ENCODE data around the gene HMGXB3.

Gene HMGXB3

DNA sequence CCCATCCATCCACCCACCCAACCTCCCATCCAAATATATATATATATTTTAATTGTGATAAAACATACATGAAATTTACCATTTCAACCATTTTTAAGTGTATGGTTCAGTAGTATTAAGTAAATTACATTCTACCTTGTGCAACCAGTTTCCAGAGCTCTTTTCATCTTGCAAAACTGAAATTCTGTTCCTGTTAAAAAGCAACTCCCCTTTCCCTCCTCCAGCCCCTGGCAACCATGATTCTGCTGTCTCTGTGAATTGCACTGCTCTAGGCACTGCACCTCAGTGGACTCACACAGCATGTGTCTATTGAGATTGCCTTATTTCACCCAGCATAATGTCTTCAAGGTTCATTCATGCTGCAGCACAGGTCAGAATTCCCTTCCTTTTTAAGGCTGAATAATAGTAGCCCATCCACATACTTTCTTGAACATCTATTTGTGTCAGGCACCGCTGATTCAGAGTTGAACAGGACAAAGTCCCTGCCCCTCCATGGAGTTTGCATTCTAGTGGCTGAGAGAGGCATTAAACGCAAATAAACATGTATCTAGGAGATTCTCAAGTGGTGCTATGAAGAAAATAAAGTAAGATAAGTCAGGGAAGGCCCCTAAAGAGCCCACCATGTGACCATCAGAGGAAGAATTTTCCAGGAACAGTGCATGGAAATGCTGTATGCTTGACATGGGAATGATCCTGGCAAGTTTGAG lies 61.8 kb downstream of the HMGXB3 start:
- Mint-ChIP-seq H3K27ac (no peak overlapping the region), H3K9me3 (ENCODE audit: low read depth) (no peaks in the 10 kb centered on the region), H3K4me1 (ENCODE audit: low read depth) (peaks cover 3% of the 10 kb centered on the region), H3K36me3 (no peaks in the 10 kb centered on the region), H3K27me3 (peaks cover 1% of the 10 kb centered on the region), H3K4me3 (no peak overlapping the region)

GRCh38 chr5:150063638-150064037 lies 63.1 kb downstream of the HMGXB3 start:
- H3K27me3 Mint-ChIP-seq: peaks cover 1% of the 10 kb centered on the region
- H3K27ac Mint-ChIP-seq: no peak overlapping the region
- H3K4me1 Mint-ChIP-seq (ENCODE audit: low read depth): peaks cover 3% of the 10 kb centered on the region
- no peaks in the 10 kb centered on the region for H3K9me3 Mint-ChIP-seq (ENCODE audit: low read depth)
- no peaks in the 10 kb centered on the region for H3K36me3 Mint-ChIP-seq
- H3K4me3 Mint-ChIP-seq: no peak overlapping the region

DNA sequence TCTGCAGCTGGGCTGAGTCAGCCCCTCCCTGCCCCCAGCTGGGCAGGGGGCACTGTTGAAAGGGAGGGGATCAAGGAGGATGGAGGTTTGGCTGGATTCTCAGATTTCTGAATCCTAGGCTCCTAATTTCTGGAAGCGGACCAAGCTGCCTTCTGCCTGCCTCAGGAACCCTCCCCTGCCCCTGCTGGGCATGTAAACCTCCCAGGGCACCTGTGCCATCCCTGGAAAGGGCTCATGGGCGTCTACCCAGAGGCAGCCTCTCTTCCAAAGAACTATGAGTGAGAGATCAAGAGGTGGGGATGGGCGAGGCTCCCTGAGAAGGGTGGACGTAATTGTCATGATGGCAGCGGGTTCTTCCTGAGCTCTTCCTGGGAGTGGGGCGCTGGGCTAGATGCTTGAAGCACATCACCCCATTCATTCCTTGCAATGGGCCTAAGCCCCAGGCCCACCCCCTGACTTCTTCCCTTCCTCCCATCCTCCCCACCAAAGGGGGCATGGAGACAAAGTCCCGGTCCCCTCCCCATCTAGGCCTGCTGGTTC lies 64.2 kb downstream of the HMGXB3 start:
- H3K27me3 Mint-ChIP-seq: peaks cover 1% of the 10 kb centered on the region
- H3K27ac Mint-ChIP-seq: no peak overlapping the region
- peaks cover 3% of the 10 kb centered on the region for H3K4me1 Mint-ChIP-seq (ENCODE audit: low read depth)
- H3K9me3 Mint-ChIP-seq (ENCODE audit: low read depth): no peaks in the 10 kb centered on the region
- no peak overlapping the region for H3K4me3 Mint-ChIP-seq
- no peaks in the 10 kb centered on the region for H3K36me3 Mint-ChIP-seq

DNA sequence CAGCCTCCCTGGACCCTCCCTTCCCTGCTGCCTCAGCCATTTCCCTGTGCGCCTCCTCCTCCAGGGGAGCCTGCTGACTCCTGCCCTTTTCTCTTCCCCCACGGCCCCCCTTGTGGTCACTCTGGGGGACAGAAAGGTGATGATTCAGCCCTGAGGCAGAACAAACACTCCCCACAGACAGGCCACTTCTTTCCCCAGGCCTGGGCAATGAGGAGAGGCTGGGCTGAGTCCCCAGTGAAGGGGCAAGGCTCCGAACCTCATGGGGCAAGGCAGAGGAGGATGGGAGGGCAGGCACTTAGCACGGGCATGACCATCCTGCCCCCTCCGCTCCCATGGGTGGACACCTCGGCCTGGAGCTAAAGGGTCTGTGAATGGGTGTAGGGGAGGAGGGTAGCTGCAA lies 64.8 kb downstream of the HMGXB3 start:
- no peak overlapping the region for H3K27ac Mint-ChIP-seq
- H3K27me3 Mint-ChIP-seq: peaks cover 1% of the 10 kb centered on the region
- no peak overlapping the region for H3K4me3 Mint-ChIP-seq
- H3K36me3 Mint-ChIP-seq: no peaks in the 10 kb centered on the region
- peaks cover 3% of the 10 kb centered on the region for H3K4me1 Mint-ChIP-seq (ENCODE audit: low read depth)
- H3K9me3 Mint-ChIP-seq (ENCODE audit: low read depth): no peaks in the 10 kb centered on the region

GRCh38 chr5:150065886-150066285 lies 65.3 kb downstream of the HMGXB3 start:
- H3K36me3 Mint-ChIP-seq: no peaks in the 10 kb centered on the region
- H3K4me1 Mint-ChIP-seq (ENCODE audit: low read depth): peaks cover 3% of the 10 kb centered on the region
- peaks cover 1% of the 10 kb centered on the region for H3K27me3 Mint-ChIP-seq
- H3K27ac Mint-ChIP-seq: no peak overlapping the region
- no peaks in the 10 kb centered on the region for H3K9me3 Mint-ChIP-seq (ENCODE audit: low read depth)
- H3K4me3 Mint-ChIP-seq: no peak overlapping the region

DNA sequence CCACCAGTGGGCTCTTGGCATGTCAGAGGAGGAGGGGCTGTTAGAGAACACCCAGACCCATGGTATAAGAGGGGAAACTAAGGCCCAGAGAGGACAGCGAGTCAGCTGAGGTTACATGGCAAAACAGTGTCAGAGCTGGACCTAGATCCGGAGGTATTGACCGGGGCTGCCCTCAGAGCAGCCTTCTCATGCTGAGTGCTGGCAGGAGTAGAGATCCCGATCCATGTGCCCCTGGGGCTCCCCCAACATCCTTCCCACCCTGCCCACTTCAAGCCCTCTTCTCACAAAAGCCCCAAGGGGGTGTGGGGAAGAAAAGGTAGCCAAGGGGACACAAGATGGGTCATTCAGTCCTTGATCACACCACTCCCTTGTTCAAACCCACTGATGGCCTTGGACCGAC lies 65.9 kb downstream of the HMGXB3 start:
- Mint-ChIP-seq H3K36me3 (no peaks in the 10 kb centered on the region), H3K9me3 (ENCODE audit: low read depth) (no peaks in the 10 kb centered on the region), H3K4me3 (no peak overlapping the region), H3K27me3 (peaks cover 1% of the 10 kb centered on the region), H3K27ac (no peak overlapping the region), H3K4me1 (ENCODE audit: low read depth) (peaks cover 3% of the 10 kb centered on the region)

DNA sequence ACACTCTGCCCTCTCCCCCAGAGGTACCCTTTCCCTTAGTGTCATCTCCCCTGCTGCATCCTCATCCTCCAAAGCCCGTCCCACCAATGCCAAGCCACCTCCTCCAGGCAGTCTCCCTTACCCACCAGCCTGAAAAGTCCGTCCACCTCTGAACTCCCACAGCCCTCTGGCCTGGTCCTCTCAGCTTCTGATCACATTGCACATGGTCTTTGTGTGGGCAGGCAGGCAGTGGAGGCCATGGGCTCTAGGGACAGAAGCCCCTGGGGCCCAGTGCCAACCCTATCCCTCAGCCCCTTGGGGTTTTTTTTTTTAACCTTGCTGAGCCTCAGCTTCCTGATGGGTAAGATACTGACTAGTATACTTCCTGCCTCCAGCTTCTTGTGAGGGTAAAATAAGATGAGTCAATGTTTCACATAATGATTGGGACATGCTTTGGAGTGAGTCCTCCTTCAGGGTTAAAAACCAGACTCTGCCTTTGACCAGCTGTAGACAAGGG lies 66.4 kb downstream of the HMGXB3 start:
- no peaks in the 10 kb centered on the region for H3K36me3 Mint-ChIP-seq
- H3K27me3 Mint-ChIP-seq: peaks cover 1% of the 10 kb centered on the region
- no peak overlapping the region for H3K4me3 Mint-ChIP-seq
- peaks cover 3% of the 10 kb centered on the region for H3K4me1 Mint-ChIP-seq (ENCODE audit: low read depth)
- no peaks in the 10 kb centered on the region for H3K9me3 Mint-ChIP-seq (ENCODE audit: low read depth)
- no peak overlapping the region for H3K27ac Mint-ChIP-seq

GRCh38 chr5:150067405-150067960 lies 66.9 kb downstream of the HMGXB3 start:
- H3K27ac Mint-ChIP-seq: no peak overlapping the region
- peaks cover 3% of the 10 kb centered on the region for H3K4me1 Mint-ChIP-seq (ENCODE audit: low read depth)

GRCh38 chr5:150068071-150068470 lies 67.5 kb downstream of the HMGXB3 start:
- Mint-ChIP-seq H3K36me3 (no peaks in the 10 kb centered on the region), H3K27ac (no peak overlapping the region), H3K9me3 (ENCODE audit: low read depth) (no peaks in the 10 kb centered on the region), H3K4me3 (no peak overlapping the region), H3K4me1 (ENCODE audit: low read depth) (peaks cover 3% of the 10 kb centered on the region), H3K27me3 (peaks cover 1% of the 10 kb centered on the region)

More at GRCh38 chr5:150067405-150067960, 66.9 kb downstream of the HMGXB3 start:
- Mint-ChIP-seq H3K27me3 (peaks cover 1% of the 10 kb centered on the region), H3K36me3 (no peaks in the 10 kb centered on the region), H3K4me3 (no peak overlapping the region), H3K9me3 (ENCODE audit: low read depth) (no peaks in the 10 kb centered on the region)

GRCh38 chr5:150068472-150068871 lies 67.9 kb downstream of the HMGXB3 start:
- peaks cover 3% of the 10 kb centered on the region for H3K4me1 Mint-ChIP-seq (ENCODE audit: low read depth)
- no peak overlapping the region for H3K27ac Mint-ChIP-seq
- no peaks in the 10 kb centered on the region for H3K9me3 Mint-ChIP-seq (ENCODE audit: low read depth)
- H3K27me3 Mint-ChIP-seq: peaks cover under 1% of the 10 kb centered on the region
- no peak overlapping the region for H3K4me3 Mint-ChIP-seq
- no peaks in the 10 kb centered on the region for H3K36me3 Mint-ChIP-seq

DNA sequence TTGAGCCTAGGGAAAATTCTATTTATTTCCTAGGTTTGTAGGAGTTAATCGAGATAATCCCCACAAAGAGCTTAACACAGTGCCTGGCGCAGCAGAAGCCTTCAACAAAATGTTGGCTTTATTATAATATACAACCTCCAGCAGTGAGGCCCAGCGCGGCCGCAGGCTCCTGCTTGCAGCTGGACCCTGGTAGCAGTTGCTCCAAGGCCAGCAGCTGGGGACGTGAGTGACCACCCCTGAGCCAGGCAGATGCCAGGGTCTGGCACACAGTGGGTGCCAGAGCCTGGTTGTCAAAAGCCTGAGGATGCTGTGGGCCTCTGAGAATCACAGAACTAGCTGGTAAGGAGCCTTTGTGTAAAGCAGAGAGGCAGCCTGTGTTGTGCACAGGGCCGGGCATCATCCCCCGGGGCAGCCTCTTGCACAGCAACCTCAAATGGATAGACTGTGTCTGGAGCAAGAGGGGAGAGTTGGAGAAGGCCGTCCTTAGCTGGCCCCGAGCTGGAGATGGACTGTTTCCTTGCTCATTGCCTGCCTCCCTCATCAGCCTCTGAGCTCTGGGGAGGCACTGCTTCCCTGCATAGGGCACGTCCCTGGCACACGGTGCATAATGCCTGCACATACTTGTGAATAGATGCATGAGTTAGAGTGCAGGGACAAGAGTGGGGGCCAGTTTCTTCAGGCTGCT lies 68.6 kb downstream of the HMGXB3 start:
- H3K4me3 Mint-ChIP-seq: no peak overlapping the region
- H3K9me3 Mint-ChIP-seq (ENCODE audit: low read depth): no peaks in the 10 kb centered on the region
- H3K27ac Mint-ChIP-seq: no peak overlapping the region
- H3K27me3 Mint-ChIP-seq: no peaks in the 10 kb centered on the region
- peaks cover 3% of the 10 kb centered on the region for H3K4me1 Mint-ChIP-seq (ENCODE audit: low read depth)
- H3K36me3 Mint-ChIP-seq: no peaks in the 10 kb centered on the region

GRCh38 chr5:150069672-150070627 lies 69.4 kb downstream of the HMGXB3 start:
- Mint-ChIP-seq H3K9me3 (ENCODE audit: low read depth) (no peaks in the 10 kb centered on the region), H3K36me3 (no peaks in the 10 kb centered on the region), H3K27me3 (no peaks in the 10 kb centered on the region), H3K4me1 (ENCODE audit: low read depth) (peaks cover 3% of the 10 kb centered on the region), H3K4me3 (no peak overlapping the region), H3K27ac (no peak overlapping the region)

DNA sequence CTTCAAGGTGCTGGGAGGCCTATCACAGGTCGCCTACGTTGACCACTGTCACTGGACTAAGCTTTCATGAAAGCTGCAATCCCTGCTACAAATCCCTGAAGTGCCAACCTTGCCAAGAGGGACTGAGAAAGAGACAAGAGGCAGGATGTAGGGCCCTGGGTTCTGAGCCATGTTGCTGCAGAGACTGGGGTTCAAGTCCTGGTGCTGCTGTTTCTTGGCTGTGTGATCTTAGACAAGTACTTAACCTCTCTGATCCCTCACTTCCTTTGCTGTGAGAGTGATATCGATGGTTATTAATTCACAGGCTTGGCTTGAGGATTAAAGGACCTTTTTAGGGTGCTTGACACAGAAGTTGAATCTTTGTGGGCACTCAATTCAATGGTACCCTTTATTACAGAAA lies 70.3 kb downstream of the HMGXB3 start:
- no peak overlapping the region for H3K27ac Mint-ChIP-seq
- no peaks in the 10 kb centered on the region for H3K36me3 Mint-ChIP-seq
- peaks cover 3% of the 10 kb centered on the region for H3K4me1 Mint-ChIP-seq (ENCODE audit: low read depth)
- H3K27me3 Mint-ChIP-seq: no peaks in the 10 kb centered on the region
- H3K4me3 Mint-ChIP-seq: no peak overlapping the region
- no peaks in the 10 kb centered on the region for H3K9me3 Mint-ChIP-seq (ENCODE audit: low read depth)

DNA sequence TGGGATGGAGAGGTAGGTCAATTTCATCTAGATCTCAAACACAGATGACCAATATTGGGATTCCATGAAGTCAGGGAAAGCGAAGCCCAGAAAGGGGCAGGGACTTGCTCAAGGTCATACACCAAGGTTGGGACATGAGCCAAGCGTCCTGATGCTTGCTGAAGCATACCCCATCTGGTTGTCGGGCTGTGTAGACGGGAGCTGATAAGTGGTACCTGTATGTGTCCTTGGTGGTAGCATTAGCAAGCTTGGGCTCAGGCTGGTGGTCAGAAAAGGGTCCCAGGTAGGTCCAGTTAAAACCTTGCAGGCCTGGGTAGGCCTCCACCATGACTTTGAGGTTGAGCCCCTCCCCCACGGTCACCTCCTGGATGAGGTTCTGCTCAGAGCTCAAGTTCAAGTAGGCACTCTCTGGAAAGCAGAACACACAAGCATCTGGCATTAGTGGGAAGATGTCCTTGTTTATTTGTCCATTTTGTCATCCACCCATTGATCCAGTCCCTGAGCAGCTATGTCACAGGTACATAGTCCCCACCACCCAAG lies 72.6 kb downstream of the HMGXB3 start:
- Mint-ChIP-seq H3K4me3 (no peak overlapping the region), H3K36me3 (no peaks in the 10 kb centered on the region), H3K4me1 (ENCODE audit: low read depth) (no peaks in the 10 kb centered on the region), H3K27ac (no peak overlapping the region), H3K9me3 (ENCODE audit: low read depth) (no peaks in the 10 kb centered on the region), H3K27me3 (no peaks in the 10 kb centered on the region)

Data from activated naive CD8-positive, alpha-beta T cell (primary cell).